Vagina (tissue), 2 donors: Measurements from ENCODE around the gene UBASH3B. TPM values are rescaled to one million over a fixed set of nuclear protein-coding genes. Genes with fewer than 3 reads are reported as not detected.

Experiments
- DNase-seq, 2 donors: peaks; one replicate each; pipeline ENCODE4 v3.0.0-alpha.2; 2017; ENCODE audit errors: extremely low spot score in 2 of 2
- H3K27ac ChIP-seq: fragments of 200-600 bp; sonication (generic); one replicate; pipeline ENCODE4 v1.5.1; 2019
- H3K27me3 ChIP-seq: fragments of 200-600 bp; sonication (generic); one replicate; pipeline ENCODE4 v1.5.1; 2019
- H3K36me3 ChIP-seq, 2 donors: fragments of 200-600 bp; sonication (generic); one replicate each; pipeline ENCODE4 v1.5.1; 2017 to 2019
- H3K4me1 ChIP-seq: fragments of 200-600 bp; sonication (generic); one replicate; pipeline ENCODE4 v1.5.1; 2019
- H3K4me3 ChIP-seq, 2 donors: fragments of 200-600 bp; sonication (generic); 1 replicate in 1 of 2; 2 replicates in 1 of 2; pipeline ENCODE4 v1.5.1; 2016 to 2019
- H3K9me3 ChIP-seq: fragments of 200-600 bp; sonication (generic); one replicate; pipeline ENCODE4 v1.5.1; 2019
- POLR2A ChIP-seq, 2 donors: fragments of 450-650 bp; IDR thresholded peaks; one replicate each; pipeline ENCODE4 v1.6.1; 2017; ENCODE audit warnings: antibody characterized with exemption in 2 of 2, mild to moderate bottlenecking in 2 of 2, moderate library complexity in 2 of 2
- POLR2AphosphoS5 ChIP-seq, 2 donors: sonication (generic); formaldehyde crosslinking; IDR thresholded peaks; one replicate each; pipeline ENCODE4 v1.9.0; 2017; ENCODE audit warnings: antibody characterized with exemption in 2 of 2, mild to moderate bottlenecking in 2 of 2, low read depth in 1 of 2; ENCODE audit not compliant: insufficient read depth in 1 of 2
- intact Hi-C: fragments of 100-400 bp; cut with DNase I; formaldehyde crosslinking; loops from one replicate; pipeline ENCODE4 v1.15.1; 2023
- total RNA-seq: library from RNA; depleted of rRNA; stranded (reverse); fragments of >200 nt; gene quantifications from one replicate; pipeline ENCODE4 v1.2.3, GENCODE V29; 2016
- TF ChIP-seq, protein P1 (sequence below), 3 experiments: fragments of 450-650 bp in 2 of 3; fragments of 200-600 bp in 1 of 3; sonication (generic) in 1 of 3; IDR thresholded peaks; one replicate each; pipeline ENCODE4 v1.5.1; 2017 to 2019; ENCODE audit warnings: antibody characterized with exemption in 3 of 3, mild to moderate bottlenecking in 2 of 3, moderate library complexity in 2 of 3

The UBASH3B gene
- total RNA-seq, 1 donor from 2014 or later, result 2.2 TPM

DNA sequence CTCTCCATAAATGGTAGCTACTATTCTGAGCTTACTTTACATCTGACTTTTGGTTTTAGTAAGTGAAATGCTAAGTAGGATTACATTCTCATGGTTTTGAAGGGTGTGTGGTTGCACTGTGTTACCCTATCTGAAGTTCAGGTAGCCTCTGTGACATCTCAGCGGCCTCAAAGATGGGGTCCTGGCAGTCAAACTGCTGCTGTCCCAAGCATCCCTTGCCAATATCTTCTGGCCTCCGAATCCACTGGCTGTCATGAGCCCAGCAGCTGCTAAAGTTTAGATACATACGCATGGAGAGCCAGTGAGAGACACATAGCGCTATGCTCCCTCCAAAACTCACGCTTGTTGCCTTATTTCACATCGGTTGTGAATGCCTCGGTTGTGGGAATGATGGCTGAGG is 34.9 kb downstream of the UBASH3B start:
- H3K27ac ChIP-seq, result peak overlapping the region; percentile 76
- TF ChIP-seq POLR2AphosphoS5 (IDR thresholded peaks at IDR 0.05; ENCODE audit: insufficient read depth in 1 of 2, low read depth in 1 of 2), result no peak
- TF ChIP-seq, protein P1, sequence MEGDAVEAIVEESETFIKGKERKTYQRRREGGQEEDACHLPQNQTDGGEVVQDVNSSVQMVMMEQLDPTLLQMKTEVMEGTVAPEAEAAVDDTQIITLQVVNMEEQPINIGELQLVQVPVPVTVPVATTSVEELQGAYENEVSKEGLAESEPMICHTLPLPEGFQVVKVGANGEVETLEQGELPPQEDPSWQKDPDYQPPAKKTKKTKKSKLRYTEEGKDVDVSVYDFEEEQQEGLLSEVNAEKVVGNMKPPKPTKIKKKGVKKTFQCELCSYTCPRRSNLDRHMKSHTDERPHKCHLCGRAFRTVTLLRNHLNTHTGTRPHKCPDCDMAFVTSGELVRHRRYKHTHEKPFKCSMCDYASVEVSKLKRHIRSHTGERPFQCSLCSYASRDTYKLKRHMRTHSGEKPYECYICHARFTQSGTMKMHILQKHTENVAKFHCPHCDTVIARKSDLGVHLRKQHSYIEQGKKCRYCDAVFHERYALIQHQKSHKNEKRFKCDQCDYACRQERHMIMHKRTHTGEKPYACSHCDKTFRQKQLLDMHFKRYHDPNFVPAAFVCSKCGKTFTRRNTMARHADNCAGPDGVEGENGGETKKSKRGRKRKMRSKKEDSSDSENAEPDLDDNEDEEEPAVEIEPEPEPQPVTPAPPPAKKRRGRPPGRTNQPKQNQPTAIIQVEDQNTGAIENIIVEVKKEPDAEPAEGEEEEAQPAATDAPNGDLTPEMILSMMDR (IDR thresholded peaks at IDR 0.05), result no peak
- no peak for TF ChIP-seq POLR2A (IDR thresholded peaks at IDR 0.05)
- peaks cover 13% of the 10 kb centered on the region for H3K4me1 ChIP-seq
- H3K9me3 ChIP-seq, result no peaks in the 10 kb centered on the region
- no peaks in the 10 kb centered on the region for H3K36me3 ChIP-seq
- intact Hi-C loops, result no loop called here
- DNase-seq, result no peak
- H3K27me3 ChIP-seq, result no peaks in the 10 kb centered on the region
- H3K4me3 ChIP-seq, result peak overlapping the region in 1 of 2 donors; percentile 3

DNA sequence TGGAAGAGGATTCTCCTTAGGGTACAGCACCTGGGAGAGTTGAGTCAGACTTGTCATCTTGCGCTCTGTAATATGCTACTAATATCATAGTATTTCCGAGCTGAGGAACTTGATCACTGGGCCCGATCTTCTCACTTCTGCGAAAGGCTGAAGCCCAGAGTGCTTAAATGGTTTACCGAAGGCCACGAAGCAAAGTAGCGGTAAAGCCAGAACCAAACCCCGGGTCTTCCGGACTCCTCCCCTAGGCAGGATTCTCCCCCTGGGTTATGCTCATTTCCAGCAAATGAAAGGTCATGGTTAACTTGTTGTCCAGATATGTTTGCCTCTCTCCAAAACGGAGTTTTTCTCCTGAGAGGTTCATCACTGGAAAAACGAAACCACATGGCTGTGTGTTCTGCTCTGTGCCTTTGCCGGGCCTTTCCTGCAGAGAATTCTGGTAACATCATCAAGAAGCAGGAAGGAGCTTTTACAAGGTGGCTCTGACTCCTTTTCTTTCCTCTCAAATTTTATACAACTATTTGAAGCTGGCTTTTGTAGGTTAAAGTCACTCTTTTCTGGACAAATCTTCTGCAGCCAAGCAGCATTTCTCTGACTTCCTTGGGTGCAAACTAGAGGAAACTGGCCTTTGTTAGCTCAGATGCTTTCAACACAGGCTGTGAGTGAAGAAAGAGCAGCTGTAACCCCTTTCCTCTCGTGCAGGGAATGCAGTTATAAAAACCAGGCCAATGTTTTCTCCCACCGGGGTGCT is 35.5 kb downstream of the UBASH3B start:
- Histone ChIP-seq H3K27ac (peak overlapping the region; percentile 76), H3K4me3 (peak overlapping the region; percentile 2 to 3)

GRCh38 chr11:122691549-122692150 is 36.1 kb downstream of the UBASH3B start:
- Histone ChIP-seq H3K4me1 (peaks cover 10% of the 10 kb centered on the region), H3K4me3 (no peak overlapping the region), H3K27me3 (no peaks in the 10 kb centered on the region), H3K27ac (peak overlapping the region; percentile 76), H3K36me3 (no peaks in the 10 kb centered on the region), H3K9me3 (no peaks in the 10 kb centered on the region)
- no peak for TF ChIP-seq POLR2AphosphoS5 (IDR thresholded peaks at IDR 0.05; ENCODE audit: insufficient read depth in 1 of 2, low read depth in 1 of 2)
- TF ChIP-seq, protein P1 (IDR thresholded peaks at IDR 0.05), result no peak
- TF ChIP-seq POLR2A (IDR thresholded peaks at IDR 0.05), result no peak
- DNase-seq, result no peak
- intact Hi-C loops, result no loop called here

More for the DNA sequence above, 35.5 kb downstream of the UBASH3B start:
- DNase-seq, result no peak
- H3K27me3 ChIP-seq, result no peaks in the 10 kb centered on the region
- no peak for TF ChIP-seq POLR2A (IDR thresholded peaks at IDR 0.05)
- no peak for TF ChIP-seq POLR2AphosphoS5 (IDR thresholded peaks at IDR 0.05; ENCODE audit: insufficient read depth in 1 of 2, low read depth in 1 of 2)
- TF ChIP-seq, protein P1 (IDR thresholded peaks at IDR 0.05), result no peak
- no peaks in the 10 kb centered on the region for H3K9me3 ChIP-seq
- peaks cover 13% of the 10 kb centered on the region for H3K4me1 ChIP-seq
- H3K36me3 ChIP-seq, result no peaks in the 10 kb centered on the region
- intact Hi-C loops, result no loop called here

- Histone ChIP-seq H3K9me3 (no peaks in the 10 kb centered on the region), H3K27ac (no peak overlapping the region), H3K27me3 (no peaks in the 10 kb centered on the region), H3K4me1 (peaks cover 9% of the 10 kb centered on the region), H3K4me3 (no peak overlapping the region), H3K36me3 (no peaks in the 10 kb centered on the region)
- intact Hi-C loops, result no loop called here
- DNase-seq, result no peak
- TF ChIP-seq POLR2A (IDR thresholded peaks at IDR 0.05) (no peak), POLR2AphosphoS5 (IDR thresholded peaks at IDR 0.05; ENCODE audit: insufficient read depth in 1 of 2, low read depth in 1 of 2) (no peak)
- TF ChIP-seq, protein P1 (IDR thresholded peaks at IDR 0.05), result no peak
Measured at GRCh38 chr11:122692444-122692843, 36.9 kb downstream of the UBASH3B start.
